ENCODE data around the gene SMYD5.
A peak's percentile ranks its signal among the peaks of the same experiment; 100 is the strongest.
"Not testable (repeated sequence)": the region's sequence is repeated elsewhere in the genome, so short reads cannot be mapped to it uniquely, and the experiment has no call there.

Gene SMYD5

GRCh38 chr2:73214120-73215035, at the start of gene SMYD5:
Gene SMYD5 (plus strand): TSS chr2:73214245. CDS start chr2:73214267, 22 bp downstream.
- in situ Hi-C loops (cut with HindIII; ENCODE audit: low pct_ligation_motif_present, low pct_unique_long_range_greater_than_20kb, low sequenced_read_pairs), result no loop called here
- DNase-seq, result peak; percentile 86

GRCh38 chr2:73165978-73166377, 48.1 kb upstream of the SMYD5 start:
- DNase-seq; in situ Hi-C loops (cut with HindIII; ENCODE audit: low pct_ligation_motif_present, low pct_unique_long_range_greater_than_20kb, low sequenced_read_pairs): not testable (repeated sequence)

- in situ Hi-C loops (cut with HindIII; ENCODE audit: low pct_ligation_motif_present, low pct_unique_long_range_greater_than_20kb, low sequenced_read_pairs); DNase-seq: not testable (repeated sequence)
These were observed 47.2 kb upstream of the SMYD5 start for GRCh38 chr2:73166813-73167212.

- in situ Hi-C loops (cut with HindIII; ENCODE audit: low pct_ligation_motif_present, low pct_unique_long_range_greater_than_20kb, low sequenced_read_pairs); DNase-seq: not testable (repeated sequence)
These were observed 45.7 kb upstream of the SMYD5 start for GRCh38 chr2:73168348-73168747.

GRCh38 chr2:73170341-73170740, 43.7 kb upstream of the SMYD5 start:
- DNase-seq; in situ Hi-C loops (cut with HindIII; ENCODE audit: low pct_ligation_motif_present, low pct_unique_long_range_greater_than_20kb, low sequenced_read_pairs): not testable (repeated sequence)

GRCh38 chr2:73172963-73173362, 41.1 kb upstream of the SMYD5 start:
- in situ Hi-C loops (cut with HindIII; ENCODE audit: low pct_ligation_motif_present, low pct_unique_long_range_greater_than_20kb, low sequenced_read_pairs), result no loop called here
- no peak for DNase-seq

- in situ Hi-C loops (cut with HindIII; ENCODE audit: low pct_ligation_motif_present, low pct_unique_long_range_greater_than_20kb, low sequenced_read_pairs), result no loop called here
These were observed 40.3 kb upstream of the SMYD5 start for GRCh38 chr2:73173781-73174180.

GRCh38 chr2:73174244-73174643, 39.8 kb upstream of the SMYD5 start:
- DNase-seq, result no peak
- in situ Hi-C loops (cut with HindIII; ENCODE audit: low pct_ligation_motif_present, low pct_unique_long_range_greater_than_20kb, low sequenced_read_pairs), result no loop called here

More at GRCh38 chr2:73173781-73174180, 40.3 kb upstream of the SMYD5 start:
- no peak for DNase-seq

- no peak for DNase-seq
- in situ Hi-C loops (cut with HindIII; ENCODE audit: low pct_ligation_motif_present, low pct_unique_long_range_greater_than_20kb, low sequenced_read_pairs), result no loop called here
These were observed 38.9 kb upstream of the SMYD5 start for GRCh38 chr2:73174941-73175662.

- in situ Hi-C loops (cut with HindIII; ENCODE audit: low pct_ligation_motif_present, low pct_unique_long_range_greater_than_20kb, low sequenced_read_pairs), result no loop called here
- no peak for DNase-seq
These were observed 38.3 kb upstream of the SMYD5 start for GRCh38 chr2:73175663-73176204.

GRCh38 chr2:73176205-73176880, 37.7 kb upstream of the SMYD5 start:
- no peak for DNase-seq

GRCh38 chr2:73176881-73177644, 37.0 kb upstream of the SMYD5 start:
- DNase-seq, result peak; percentile 89
- in situ Hi-C loops (cut with HindIII; ENCODE audit: low pct_ligation_motif_present, low pct_unique_long_range_greater_than_20kb, low sequenced_read_pairs), result no loop called here

More at GRCh38 chr2:73176205-73176880, 37.7 kb upstream of the SMYD5 start:
- in situ Hi-C loops (cut with HindIII; ENCODE audit: low pct_ligation_motif_present, low pct_unique_long_range_greater_than_20kb, low sequenced_read_pairs), result no loop called here

GRCh38 chr2:73177645-73178255, 36.3 kb upstream of the SMYD5 start:
- no peak for DNase-seq
- in situ Hi-C loops (cut with HindIII; ENCODE audit: low pct_ligation_motif_present, low pct_unique_long_range_greater_than_20kb, low sequenced_read_pairs), result no loop called here

- no peak for DNase-seq
- in situ Hi-C loops (cut with HindIII; ENCODE audit: low pct_ligation_motif_present, low pct_unique_long_range_greater_than_20kb, low sequenced_read_pairs), result no loop called here
These were observed 28.1 kb upstream of the SMYD5 start for GRCh38 chr2:73185965-73186364.

- no peak for DNase-seq
- in situ Hi-C loops (cut with HindIII; ENCODE audit: low pct_ligation_motif_present, low pct_unique_long_range_greater_than_20kb, low sequenced_read_pairs), result no loop called here
These were observed 26.5 kb upstream of the SMYD5 start for GRCh38 chr2:73187549-73187948.

- in situ Hi-C loops (cut with HindIII; ENCODE audit: low pct_ligation_motif_present, low pct_unique_long_range_greater_than_20kb, low sequenced_read_pairs), result no loop called here
- DNase-seq, result no peak
These were observed 16.5 kb upstream of the SMYD5 start for GRCh38 chr2:73197579-73197978.

GRCh38 chr2:73200281-73200680, 13.8 kb upstream of the SMYD5 start:
- in situ Hi-C loops (cut with HindIII; ENCODE audit: low pct_ligation_motif_present, low pct_unique_long_range_greater_than_20kb, low sequenced_read_pairs); DNase-seq: not testable (repeated sequence)

All from ACHN (cell line).